ENCODE measurements around the gene SLK.

- TF ChIP-seq FOXP2 (optimal IDR thresholded peaks at IDR 0.05; ENCODE audit: borderline replicate concordance, extremely low read depth, extremely low read length, insufficient read depth) (no peak), REST (IDR thresholded peaks at IDR 0.05; ENCODE audit: insufficient read depth in 1 of 2, low read depth in 2 of 2, low read length in 2 of 2) (no peak), POLR2AphosphoS5 (IDR thresholded peaks at IDR 0.05; ENCODE audit: low read depth, low read length) (no peak)
Observed at GRCh38 chr10:103979530-103979929, 12.6 kb downstream of the SLK start.

Data from PFSK-1 (cell line).